GM21390 (cell line): Measurements from ENCODE around the gene PSMB7.

Experiments used
- ATAC-seq: cut with Tn5 transposase; IDR thresholded peaks from one replicate; pipeline ENCODE4 v1.9.1; 2021; ENCODE audit not compliant: unreplicated experiment

PSMB7 gene

GRCh38 chr9:124358631-124359030 is 56.6 kb downstream of the PSMB7 start:
- no peak for ATAC-seq

GRCh38 chr9:124357721-124358361 is 57.4 kb downstream of the PSMB7 start:
- no peak for ATAC-seq

- no peak for ATAC-seq
Measured at GRCh38 chr9:124356745-124357390, 58.4 kb downstream of the PSMB7 start.

- ATAC-seq = no peak
Measured at GRCh38 chr9:124355941-124356744, 59.1 kb downstream of the PSMB7 start.

GRCh38 chr9:124355039-124355940 is 60.0 kb downstream of the PSMB7 start:
- ATAC-seq = no peak

GRCh38 chr9:124354346-124355038 is 60.8 kb downstream of the PSMB7 start:
- no peak for ATAC-seq

- ATAC-seq = no peak
Measured at GRCh38 chr9:124353811-124354274, 61.4 kb downstream of the PSMB7 start.

- no peak for ATAC-seq
Measured at GRCh38 chr9:124353166-124353768, 62.0 kb downstream of the PSMB7 start.

- no peak for ATAC-seq
Measured at GRCh38 chr9:124352616-124353015, 62.6 kb downstream of the PSMB7 start.

- ATAC-seq = no peak
Measured at GRCh38 chr9:124351672-124352468, 63.4 kb downstream of the PSMB7 start.

GRCh38 chr9:124350494-124351263 is 64.6 kb downstream of the PSMB7 start:
- no peak for ATAC-seq

GRCh38 chr9:124349675-124350493 is 65.4 kb downstream of the PSMB7 start:
- no peak for ATAC-seq

- no peak for ATAC-seq
Measured at GRCh38 chr9:124349267-124349666, 66.0 kb downstream of the PSMB7 start.

GRCh38 chr9:124348831-124349230 is 66.4 kb downstream of the PSMB7 start:
- ATAC-seq = no peak

GRCh38 chr9:124348363-124348762 is 66.9 kb downstream of the PSMB7 start:
- ATAC-seq = no peak

GRCh38 chr9:124347968-124348358 is 67.3 kb downstream of the PSMB7 start:
- no peak for ATAC-seq

- no peak for ATAC-seq
Measured at GRCh38 chr9:124347206-124347967, 67.9 kb downstream of the PSMB7 start.
